ENCODE results near the gene TNNT3. TPM values are rescaled to one million over a fixed set of nuclear protein-coding genes. Genes with fewer than 3 reads are reported as not detected.

TNNT3 gene
- total RNA-seq, 1 experiment from 2014 or later, result 0.71 TPM

DNA sequence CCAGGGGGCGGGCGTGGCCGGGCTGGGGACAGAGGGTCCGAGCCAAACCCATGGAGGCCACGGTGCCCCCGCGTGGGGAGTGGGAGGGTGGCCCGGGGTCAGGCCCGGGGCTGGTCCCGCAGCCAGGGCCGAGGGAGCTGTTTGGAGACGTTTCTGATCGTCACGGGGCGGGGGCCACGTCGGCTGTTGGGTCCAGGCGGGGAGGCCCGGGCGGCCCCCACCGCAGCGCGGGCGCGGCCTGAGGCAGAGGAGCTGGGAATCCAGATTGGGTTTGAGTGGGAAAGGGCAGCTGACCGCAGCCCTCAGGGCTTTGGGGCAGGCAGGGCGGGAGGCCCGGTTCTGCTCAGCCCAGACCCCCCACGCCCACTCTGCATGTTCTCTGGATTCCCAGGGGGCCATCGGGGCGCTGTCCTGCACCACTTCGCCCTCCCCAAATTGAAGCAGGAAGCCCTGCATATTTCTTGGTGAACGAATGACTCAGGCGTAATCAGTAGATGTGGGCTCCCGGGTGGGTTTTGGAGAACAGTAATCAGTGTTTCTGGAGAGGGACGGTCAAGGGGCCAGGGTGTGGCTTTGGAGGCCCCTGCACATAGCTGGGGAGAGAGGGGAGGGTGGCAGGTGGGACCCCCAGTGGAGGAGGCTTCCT lies 28.2 kb downstream of the TNNT3 start:
- no peaks in the 10 kb centered on the region for H3K9me3 ChIP-seq (ENCODE audit: control insufficient read depth in 1 of 2, insufficient read depth in 1 of 2, low read depth in 1 of 2, low read length in 2 of 2)
- no peaks in the 10 kb centered on the region for H3K36me3 ChIP-seq (ENCODE audit: control insufficient read depth in 1 of 2, insufficient read depth in 2 of 2, low read length in 2 of 2)
- H4K20me1 ChIP-seq (ENCODE audit: insufficient read depth), result no peaks in the 10 kb centered on the region
- H3K79me2 ChIP-seq (ENCODE audit: insufficient read depth, low read length), result no peaks in the 10 kb centered on the region
- TF ChIP-seq CEBPB (IDR thresholded peaks at IDR 0.05; ENCODE audit: low read depth) (no peak), POLR2AphosphoS5 (IDR thresholded peaks at IDR 0.05; ENCODE audit: low read depth, low read length) (no peak), ELF1 (IDR thresholded peaks at IDR 0.05; ENCODE audit: borderline replicate concordance, low read depth) (no peak), EGR1 (IDR thresholded peaks at IDR 0.05; ENCODE audit: low read depth) (no peak), EZH2 (IDR thresholded peaks at IDR 0.05) (no peak), SP1 (IDR thresholded peaks at IDR 0.05; ENCODE audit: low read depth) (no peak), ZFX (IDR thresholded peaks at IDR 0.05) (no peak), EZH2phosphoT487 (IDR thresholded peaks at IDR 0.05; ENCODE audit: borderline replicate concordance) (no peak), ZNF274 (IDR thresholded peaks at IDR 0.05; ENCODE audit: low read depth, low read length) (no peak), SRF (IDR thresholded peaks at IDR 0.05; ENCODE audit: low read depth) (no peak), POLR2A (IDR thresholded peaks at IDR 0.05; ENCODE audit: borderline replicate concordance, extremely low read depth, insufficient read depth, insufficient read length) (no peak), FOSL1 (IDR thresholded peaks at IDR 0.05; ENCODE audit: low read depth) (no peak), JUND (IDR thresholded peaks at IDR 0.05) (no peak)
- TF ChIP-seq, protein P1, sequence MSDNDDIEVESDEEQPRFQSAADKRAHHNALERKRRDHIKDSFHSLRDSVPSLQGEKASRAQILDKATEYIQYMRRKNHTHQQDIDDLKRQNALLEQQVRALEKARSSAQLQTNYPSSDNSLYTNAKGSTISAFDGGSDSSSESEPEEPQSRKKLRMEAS (IDR thresholded peaks at IDR 0.05), result no peak
- TF ChIP-seq, protein P2, sequence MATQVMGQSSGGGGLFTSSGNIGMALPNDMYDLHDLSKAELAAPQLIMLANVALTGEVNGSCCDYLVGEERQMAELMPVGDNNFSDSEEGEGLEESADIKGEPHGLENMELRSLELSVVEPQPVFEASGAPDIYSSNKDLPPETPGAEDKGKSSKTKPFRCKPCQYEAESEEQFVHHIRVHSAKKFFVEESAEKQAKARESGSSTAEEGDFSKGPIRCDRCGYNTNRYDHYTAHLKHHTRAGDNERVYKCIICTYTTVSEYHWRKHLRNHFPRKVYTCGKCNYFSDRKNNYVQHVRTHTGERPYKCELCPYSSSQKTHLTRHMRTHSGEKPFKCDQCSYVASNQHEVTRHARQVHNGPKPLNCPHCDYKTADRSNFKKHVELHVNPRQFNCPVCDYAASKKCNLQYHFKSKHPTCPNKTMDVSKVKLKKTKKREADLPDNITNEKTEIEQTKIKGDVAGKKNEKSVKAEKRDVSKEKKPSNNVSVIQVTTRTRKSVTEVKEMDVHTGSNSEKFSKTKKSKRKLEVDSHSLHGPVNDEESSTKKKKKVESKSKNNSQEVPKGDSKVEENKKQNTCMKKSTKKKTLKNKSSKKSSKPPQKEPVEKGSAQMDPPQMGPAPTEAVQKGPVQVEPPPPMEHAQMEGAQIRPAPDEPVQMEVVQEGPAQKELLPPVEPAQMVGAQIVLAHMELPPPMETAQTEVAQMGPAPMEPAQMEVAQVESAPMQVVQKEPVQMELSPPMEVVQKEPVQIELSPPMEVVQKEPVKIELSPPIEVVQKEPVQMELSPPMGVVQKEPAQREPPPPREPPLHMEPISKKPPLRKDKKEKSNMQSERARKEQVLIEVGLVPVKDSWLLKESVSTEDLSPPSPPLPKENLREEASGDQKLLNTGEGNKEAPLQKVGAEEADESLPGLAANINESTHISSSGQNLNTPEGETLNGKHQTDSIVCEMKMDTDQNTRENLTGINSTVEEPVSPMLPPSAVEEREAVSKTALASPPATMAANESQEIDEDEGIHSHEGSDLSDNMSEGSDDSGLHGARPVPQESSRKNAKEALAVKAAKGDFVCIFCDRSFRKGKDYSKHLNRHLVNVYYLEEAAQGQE (IDR thresholded peaks at IDR 0.05; ENCODE audit: low read depth), result no peak
- TF ChIP-seq, protein P3, sequence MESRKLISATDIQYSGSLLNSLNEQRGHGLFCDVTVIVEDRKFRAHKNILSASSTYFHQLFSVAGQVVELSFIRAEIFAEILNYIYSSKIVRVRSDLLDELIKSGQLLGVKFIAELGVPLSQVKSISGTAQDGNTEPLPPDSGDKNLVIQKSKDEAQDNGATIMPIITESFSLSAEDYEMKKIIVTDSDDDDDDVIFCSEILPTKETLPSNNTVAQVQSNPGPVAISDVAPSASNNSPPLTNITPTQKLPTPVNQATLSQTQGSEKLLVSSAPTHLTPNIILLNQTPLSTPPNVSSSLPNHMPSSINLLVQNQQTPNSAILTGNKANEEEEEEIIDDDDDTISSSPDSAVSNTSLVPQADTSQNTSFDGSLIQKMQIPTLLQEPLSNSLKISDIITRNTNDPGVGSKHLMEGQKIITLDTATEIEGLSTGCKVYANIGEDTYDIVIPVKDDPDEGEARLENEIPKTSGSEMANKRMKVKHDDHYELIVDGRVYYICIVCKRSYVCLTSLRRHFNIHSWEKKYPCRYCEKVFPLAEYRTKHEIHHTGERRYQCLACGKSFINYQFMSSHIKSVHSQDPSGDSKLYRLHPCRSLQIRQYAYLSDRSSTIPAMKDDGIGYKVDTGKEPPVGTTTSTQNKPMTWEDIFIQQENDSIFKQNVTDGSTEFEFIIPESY (IDR thresholded peaks at IDR 0.05; ENCODE audit: extremely low read depth, insufficient replicate concordance, low read length), result no peak
- TF ChIP-seq, protein P4, sequence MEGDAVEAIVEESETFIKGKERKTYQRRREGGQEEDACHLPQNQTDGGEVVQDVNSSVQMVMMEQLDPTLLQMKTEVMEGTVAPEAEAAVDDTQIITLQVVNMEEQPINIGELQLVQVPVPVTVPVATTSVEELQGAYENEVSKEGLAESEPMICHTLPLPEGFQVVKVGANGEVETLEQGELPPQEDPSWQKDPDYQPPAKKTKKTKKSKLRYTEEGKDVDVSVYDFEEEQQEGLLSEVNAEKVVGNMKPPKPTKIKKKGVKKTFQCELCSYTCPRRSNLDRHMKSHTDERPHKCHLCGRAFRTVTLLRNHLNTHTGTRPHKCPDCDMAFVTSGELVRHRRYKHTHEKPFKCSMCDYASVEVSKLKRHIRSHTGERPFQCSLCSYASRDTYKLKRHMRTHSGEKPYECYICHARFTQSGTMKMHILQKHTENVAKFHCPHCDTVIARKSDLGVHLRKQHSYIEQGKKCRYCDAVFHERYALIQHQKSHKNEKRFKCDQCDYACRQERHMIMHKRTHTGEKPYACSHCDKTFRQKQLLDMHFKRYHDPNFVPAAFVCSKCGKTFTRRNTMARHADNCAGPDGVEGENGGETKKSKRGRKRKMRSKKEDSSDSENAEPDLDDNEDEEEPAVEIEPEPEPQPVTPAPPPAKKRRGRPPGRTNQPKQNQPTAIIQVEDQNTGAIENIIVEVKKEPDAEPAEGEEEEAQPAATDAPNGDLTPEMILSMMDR (IDR thresholded peaks at IDR 0.05 in 2 of 3, conservative IDR thresholded peaks at IDR 0.05 in 1 of 3; ENCODE audit: borderline replicate concordance in 1 of 3, insufficient read depth in 1 of 3, low read depth in 2 of 3, low read length in 2 of 3), result no peak
- TF ChIP-seq, protein P5, sequence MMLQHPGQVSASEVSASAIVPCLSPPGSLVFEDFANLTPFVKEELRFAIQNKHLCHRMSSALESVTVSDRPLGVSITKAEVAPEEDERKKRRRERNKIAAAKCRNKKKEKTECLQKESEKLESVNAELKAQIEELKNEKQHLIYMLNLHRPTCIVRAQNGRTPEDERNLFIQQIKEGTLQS (IDR thresholded peaks at IDR 0.05), result no peak
- no peak overlapping the region for H3K4me3 ChIP-seq (replicated peaks in 1 of 2; ENCODE audit: low read depth in 1 of 2, low read length in 2 of 2)
- no peaks in the 10 kb centered on the region for H3K9me2 ChIP-seq (ENCODE audit: insufficient read depth)
- H3K27me3 ChIP-seq (ENCODE audit: insufficient read depth, low read length), result no peaks in the 10 kb centered on the region
- ChIA-PET POLR2A (no interaction called here), CTCF (interaction anchor here (1.0 to 4.2 kb wide), 7 partner anchors 49 to 295 kb away, joined by 3 to 43 read pairs (median 8); no protein-coding TSS in a partner anchor), RAD21 (ENCODE audit: low non-redundant PET in 1 of 2, low total read pairs in 2 of 2, uncharacterized antibody in 2 of 2, unreplicated experiment in 2 of 2) (interaction anchor here (0.7 to 1.4 kb wide), 2 partner anchors 254 to 295 kb away, joined by 3 to 5 read pairs; no protein-coding TSS in a partner anchor)
- no TSS peak for BruUV-seq (replicated peaks)
- no peak overlapping the region for H2AFZ ChIP-seq (ENCODE audit: low read depth, low read length, poor library complexity, severe bottlenecking)
- intact Hi-C loops (cut with micrococcal nuclease), result loop anchor here (10.0 kb wide), 1 partner anchor 53 kb away; the partner anchor contains the start of gene PRR33
- DNase-seq (ENCODE audit: low read depth, low spot score), result no peak
- peaks cover 0 to 6% of the 10 kb centered on the region in 2 experiments; a peak in 1 of 4 replicates for H3K4me1 ChIP-seq (ENCODE audit: control insufficient read depth in 1 of 2, insufficient read depth in 2 of 2, low read length in 2 of 2)
- H3K4me2 ChIP-seq (ENCODE audit: low read length), result no peak overlapping the region
- ATAC-seq, result peak; percentile 28
- no peak overlapping the region for H3K9ac ChIP-seq (ENCODE audit: low read length)
- no peak overlapping the region for H3K27ac ChIP-seq (ENCODE audit: low read depth, low read length)
